Endodermal cell (in vitro differentiated cells): ENCODE results near the gene TMEM183A. TPM values are rescaled to one million over a fixed set of nuclear protein-coding genes. Genes with fewer than 3 reads are reported as not detected.

Source experiments
- DNase-seq: peaks from one replicate; pipeline ENCODE4 v3.0.0-alpha.2; 2017
- H3K27ac ChIP-seq: 2 replicates; pipeline ENCODE4 v1.5.1; 2013; ENCODE audit warnings: mild to moderate bottlenecking, low read depth, low read length, moderate library complexity
- H3K27me3 ChIP-seq: 2 replicates; pipeline ENCODE4 v1.6.1; 2013; ENCODE audit warnings: mild to moderate bottlenecking, low read length, moderate library complexity; ENCODE audit not compliant: insufficient read depth, control insufficient read depth, poor library complexity, severe bottlenecking
- H3K36me3 ChIP-seq: 2 replicates; pipeline ENCODE4 v1.7.0; 2013; ENCODE audit warnings: mild to moderate bottlenecking, low read length, moderate library complexity; ENCODE audit not compliant: control insufficient read depth, insufficient read depth
- H3K4me1 ChIP-seq: one replicate; pipeline ENCODE4 v1.7.0; 2013; ENCODE audit warnings: low read length; ENCODE audit not compliant: control insufficient read depth, insufficient read depth
- H3K4me3 ChIP-seq: 2 replicates; pipeline ENCODE4 v1.5.1; 2013; ENCODE audit warnings: mild to moderate bottlenecking, low read length, moderate library complexity
- H3K9ac ChIP-seq: 2 replicates; pipeline ENCODE4 v1.6.1; 2013; ENCODE audit warnings: mild to moderate bottlenecking, low read length, moderate library complexity; ENCODE audit not compliant: poor library complexity, severe bottlenecking; ENCODE audit errors: extremely low read depth
- H3K9me3 ChIP-seq: 2 replicates; pipeline ENCODE4 v1.6.1; 2013; ENCODE audit warnings: mild to moderate bottlenecking, low read length, moderate library complexity; ENCODE audit not compliant: control insufficient read depth
- H3K27ac Mint-ChIP-seq: 2 replicates; pipeline ENCODE4 v1.8.0; 2020; ENCODE audit warnings: mixed read lengths
- H3K27me3 Mint-ChIP-seq: 2 replicates; pipeline ENCODE4 v1.8.0; 2021; ENCODE audit warnings: mild to moderate bottlenecking, mixed read lengths; ENCODE audit not compliant: insufficient read depth
- H3K36me3 Mint-ChIP-seq: 2 replicates; pipeline ENCODE4 v1.8.0; 2020; ENCODE audit warnings: low read depth, mixed read lengths
- H3K4me1 Mint-ChIP-seq: 2 replicates; pipeline ENCODE4 v1.8.0; 2020; ENCODE audit warnings: mixed read lengths
- H3K4me3 Mint-ChIP-seq: 2 replicates; pipeline ENCODE4 v1.8.0; 2020; ENCODE audit warnings: mild to moderate bottlenecking, moderate library complexity, mixed read lengths
- H3K9me3 Mint-ChIP-seq: 2 replicates; pipeline ENCODE4 v1.8.0; 2020; ENCODE audit warnings: mild to moderate bottlenecking, mixed read lengths
- WGBS, 2 experiments: methylation state at CpG; one replicate each; pipeline versions ENCODE4 v1.1.5 to v1.1.7; 2013; ENCODE audit warnings: missing lambda C conversion rate in 2 of 2, mixed read lengths in 1 of 2; ENCODE audit not compliant: insufficient coverage in 1 of 2, insufficient read length in 1 of 2; 5-methylcytosine and 5-hydroxymethylcytosine counted together
- total RNA-seq, 2 donors: library from RNA; stranded (reverse); fragmentation: NEBNext Ultra II Directional in 1 of 2; extraction: Animal tissue kit (Norgen Biotek cat#: 25700) in 1 of 2; gene quantifications; 2 replicates in 1 of 2; 3 replicates in 1 of 2; pipeline ENCODE4 v1.2.1, GENCODE V29; 2021
- TF ChIP-seq, protein P1 (sequence below): fragments of 200-600 bp; sonication (generic); conservative IDR thresholded peaks from 2 replicates; pipeline ENCODE4 v1.5.0; 2021; ENCODE audit warnings: antibody characterized with exemption, mild to moderate bottlenecking

Gene TMEM183A
- total RNA-seq, 2 donors from 2014 or later = 88.9 to 89.7 TPM

DNA sequence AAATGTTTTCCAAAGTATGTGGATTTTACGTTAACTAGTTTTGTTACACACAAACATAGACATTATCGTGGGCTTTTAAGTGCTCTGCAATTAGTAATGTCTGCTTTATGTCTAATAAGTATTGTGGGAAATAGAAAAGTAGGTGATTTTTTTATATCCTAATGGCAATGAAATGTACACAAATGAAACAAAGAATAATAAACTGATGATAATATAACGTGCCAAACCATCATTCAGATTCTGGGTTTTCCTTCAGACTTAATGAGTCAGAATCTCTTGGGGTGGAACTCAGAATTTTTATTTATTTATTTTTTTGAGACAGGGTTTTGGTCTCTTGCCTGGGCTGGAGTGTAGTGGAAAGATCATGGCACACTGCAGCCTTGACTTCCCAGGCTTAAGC, 2.0 kb downstream of the TMEM183A start:
- Mint-ChIP-seq H3K27me3 (no peaks in the 10 kb centered on the region), H3K4me3 (peak overlapping the region; percentile 93), H3K27ac (no peak overlapping the region), H3K9me3 (peaks cover 2% of the 10 kb centered on the region), H3K36me3 (peaks cover 49% of the 10 kb centered on the region), H3K4me1 (peaks cover 20% of the 10 kb centered on the region)
- 97 to 100% methylated on average over 1 to 3 of the region's 3 CpGs for WGBS, 2 experiments
- Histone ChIP-seq H3K27me3 (no peaks in the 10 kb centered on the region), H3K27ac (no peak overlapping the region), H3K4me1 (no peaks in the 10 kb centered on the region), H3K9me3 (peaks cover 10% of the 10 kb centered on the region), H3K9ac (no peak overlapping the region), H3K4me3 (peak overlapping the region; percentile 98), H3K36me3 (peaks cover 54% of the 10 kb centered on the region)
- no peak for DNase-seq
- TF ChIP-seq, protein P1, sequence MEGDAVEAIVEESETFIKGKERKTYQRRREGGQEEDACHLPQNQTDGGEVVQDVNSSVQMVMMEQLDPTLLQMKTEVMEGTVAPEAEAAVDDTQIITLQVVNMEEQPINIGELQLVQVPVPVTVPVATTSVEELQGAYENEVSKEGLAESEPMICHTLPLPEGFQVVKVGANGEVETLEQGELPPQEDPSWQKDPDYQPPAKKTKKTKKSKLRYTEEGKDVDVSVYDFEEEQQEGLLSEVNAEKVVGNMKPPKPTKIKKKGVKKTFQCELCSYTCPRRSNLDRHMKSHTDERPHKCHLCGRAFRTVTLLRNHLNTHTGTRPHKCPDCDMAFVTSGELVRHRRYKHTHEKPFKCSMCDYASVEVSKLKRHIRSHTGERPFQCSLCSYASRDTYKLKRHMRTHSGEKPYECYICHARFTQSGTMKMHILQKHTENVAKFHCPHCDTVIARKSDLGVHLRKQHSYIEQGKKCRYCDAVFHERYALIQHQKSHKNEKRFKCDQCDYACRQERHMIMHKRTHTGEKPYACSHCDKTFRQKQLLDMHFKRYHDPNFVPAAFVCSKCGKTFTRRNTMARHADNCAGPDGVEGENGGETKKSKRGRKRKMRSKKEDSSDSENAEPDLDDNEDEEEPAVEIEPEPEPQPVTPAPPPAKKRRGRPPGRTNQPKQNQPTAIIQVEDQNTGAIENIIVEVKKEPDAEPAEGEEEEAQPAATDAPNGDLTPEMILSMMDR = no peak

DNA sequence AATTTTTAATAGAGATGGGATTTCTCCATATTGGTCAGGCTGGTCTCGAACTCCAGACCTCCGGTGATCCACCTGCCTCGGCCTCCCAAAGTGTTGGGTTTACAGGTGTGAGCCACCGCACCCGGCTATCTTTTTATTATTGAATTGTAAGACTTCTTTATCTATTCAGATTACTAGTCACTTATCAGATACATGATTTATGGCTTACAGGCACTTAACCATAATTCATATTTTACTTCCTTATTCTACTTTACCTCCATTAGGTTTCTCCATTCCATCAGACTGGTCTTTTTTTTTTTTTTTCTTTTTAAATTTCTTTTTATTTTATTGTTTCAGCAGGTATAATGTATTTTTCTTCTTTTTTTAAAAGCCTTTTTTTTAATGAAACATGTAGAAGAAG, 4.4 kb downstream of the TMEM183A start:
- Mint-ChIP-seq H3K4me1 (peaks cover 6% of the 10 kb centered on the region), H3K36me3 (peaks cover 73% of the 10 kb centered on the region), H3K9me3 (peaks cover 2% of the 10 kb centered on the region), H3K4me3 (no peak overlapping the region), H3K27ac (no peak overlapping the region), H3K27me3 (no peaks in the 10 kb centered on the region)
- H3K27ac ChIP-seq = no peak overlapping the region
- TF ChIP-seq, protein P1 = no peak
- no peak for DNase-seq
- H3K27me3 ChIP-seq = no peaks in the 10 kb centered on the region
- peaks cover 78% of the 10 kb centered on the region for H3K36me3 ChIP-seq
- 94 to 99% methylated on average over 5 of the region's 5 CpGs for WGBS, 2 experiments
- H3K4me1 ChIP-seq = no peaks in the 10 kb centered on the region
- peaks cover 18% of the 10 kb centered on the region for H3K9me3 ChIP-seq
- no peak overlapping the region for H3K9ac ChIP-seq
- no peak overlapping the region for H3K4me3 ChIP-seq

DNA sequence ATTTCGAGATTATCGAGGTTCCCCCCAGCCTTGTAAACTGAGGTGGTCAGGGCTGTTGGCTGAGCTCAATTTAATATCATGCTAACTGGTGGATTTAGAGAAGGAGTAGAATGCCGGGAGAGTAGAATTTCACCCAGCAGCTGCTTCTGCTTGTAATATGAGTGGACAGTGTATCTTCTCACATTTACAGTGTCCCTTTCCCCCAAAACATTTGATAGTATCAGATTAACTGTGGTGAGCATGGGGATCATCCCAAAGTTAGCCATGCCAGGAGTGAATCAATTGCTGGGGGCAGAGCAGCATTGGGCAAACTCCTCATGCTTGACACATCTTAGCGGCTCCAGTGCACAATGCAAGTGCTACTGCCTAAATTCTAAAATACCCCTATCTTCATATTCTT, 9.9 kb downstream of the TMEM183A start:
- H3K9me3 ChIP-seq = peaks cover 24% of the 10 kb centered on the region
- no peak for DNase-seq
- no peaks in the 10 kb centered on the region for H3K4me1 ChIP-seq
- H3K36me3 ChIP-seq = peaks cover 95% of the 10 kb centered on the region
- Mint-ChIP-seq H3K27me3 (no peaks in the 10 kb centered on the region), H3K36me3 (peaks cover 93% of the 10 kb centered on the region), H3K27ac (no peak overlapping the region), H3K9me3 (no peaks in the 10 kb centered on the region), H3K4me1 (no peaks in the 10 kb centered on the region), H3K4me3 (no peak overlapping the region)
- no peak overlapping the region for H3K4me3 ChIP-seq
- TF ChIP-seq, protein P1 = no peak
- H3K27me3 ChIP-seq = no peaks in the 10 kb centered on the region
- H3K27ac ChIP-seq = no peak overlapping the region
- WGBS, 2 experiments = 97 to 100% methylated on average over 1 to 4 of the region's 4 CpGs
- H3K9ac ChIP-seq = no peak overlapping the region
